ENCODE measurements around the gene SHROOM3.

DNA sequence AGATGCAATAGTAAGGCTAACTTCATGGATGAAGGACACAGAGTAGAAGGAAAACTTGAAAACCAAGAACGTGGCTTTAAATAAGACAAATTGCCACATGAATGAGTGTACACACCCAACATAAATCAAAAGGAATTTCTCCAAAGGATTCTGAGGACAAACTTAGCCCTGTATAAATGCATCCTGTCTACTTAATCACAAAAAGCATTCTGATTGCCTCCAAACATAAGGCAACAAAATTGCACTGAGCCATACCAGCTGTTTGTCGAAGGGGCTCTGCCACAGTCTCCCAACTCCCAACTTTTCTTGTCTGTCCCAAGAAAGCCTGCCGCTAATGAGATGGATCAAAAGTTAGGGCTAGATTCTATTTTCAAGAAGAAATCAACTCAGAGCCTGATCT, 268.6 kb downstream of the SHROOM3 start:
- TF ChIP-seq SOX6 (IDR thresholded peaks at IDR 0.05) (no peak), SOX6 (CRISPR knock-in tag; IDR thresholded peaks at IDR 0.05) (no peak), CBX5 (CRISPR knock-in tag; IDR thresholded peaks at IDR 0.05; ENCODE audit: borderline replicate concordance) (no peak), ZNF274 (CRISPR knock-in tag; IDR thresholded peaks at IDR 0.05) (no peak)

All from HepG2 (cell line).